GM12873 (cell line): Measurements from ENCODE around the gene LYRM1.

Source experiments
- CTCF ChIP-seq: IDR thresholded peaks from 2 replicates; pipeline ENCODE4 v1.5.1; 2012; ENCODE audit warnings: low read depth, mild to moderate bottlenecking, moderate library complexity, low read length, control low read depth; ENCODE audit not compliant: insufficient read depth; ENCODE audit errors: missing control alignments

Gene LYRM1

GRCh38 chr16:20954574-20954973 lies 54.0 kb downstream of the LYRM1 start:
- TF ChIP-seq CTCF: no peak

DNA sequence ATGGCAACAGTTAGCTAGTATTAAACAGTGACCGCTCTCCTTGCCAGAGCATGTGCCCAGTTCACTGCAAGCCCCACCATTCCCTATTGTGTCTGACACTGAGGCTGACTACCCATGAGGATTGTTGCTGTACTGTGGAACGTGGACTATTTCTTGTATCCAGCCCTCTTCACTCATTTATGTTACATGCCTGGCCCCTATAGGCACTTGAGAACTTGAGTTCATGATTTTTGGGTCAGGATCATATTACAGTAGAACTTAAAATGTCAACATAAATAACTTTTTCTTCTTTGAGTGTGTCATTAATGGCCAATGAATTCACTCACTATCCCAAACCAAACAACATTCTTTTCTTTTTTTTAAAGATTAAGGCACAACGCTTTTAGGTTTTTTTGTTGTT lies 55.7 kb downstream of the LYRM1 start:
- no peak for TF ChIP-seq CTCF

DNA sequence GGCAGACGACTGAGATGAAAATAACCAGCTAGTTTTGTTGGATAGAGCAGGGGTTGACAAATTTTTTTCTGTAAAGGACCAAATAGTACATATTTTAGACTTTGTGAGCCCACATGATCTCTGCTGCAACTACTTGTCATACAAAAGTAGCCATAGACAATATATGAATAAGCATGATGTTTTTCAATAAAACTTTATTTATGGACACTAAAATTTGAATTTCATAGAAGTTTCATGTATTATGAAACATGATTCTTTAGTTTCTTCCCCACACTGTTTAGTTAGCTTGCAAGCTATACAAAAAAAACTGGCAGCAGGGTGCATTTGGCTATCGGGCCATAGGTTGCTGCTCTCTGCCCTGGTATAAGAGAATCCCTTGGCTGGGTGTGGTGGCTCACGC lies 56.6 kb downstream of the LYRM1 start:
- TF ChIP-seq CTCF: no peak

DNA sequence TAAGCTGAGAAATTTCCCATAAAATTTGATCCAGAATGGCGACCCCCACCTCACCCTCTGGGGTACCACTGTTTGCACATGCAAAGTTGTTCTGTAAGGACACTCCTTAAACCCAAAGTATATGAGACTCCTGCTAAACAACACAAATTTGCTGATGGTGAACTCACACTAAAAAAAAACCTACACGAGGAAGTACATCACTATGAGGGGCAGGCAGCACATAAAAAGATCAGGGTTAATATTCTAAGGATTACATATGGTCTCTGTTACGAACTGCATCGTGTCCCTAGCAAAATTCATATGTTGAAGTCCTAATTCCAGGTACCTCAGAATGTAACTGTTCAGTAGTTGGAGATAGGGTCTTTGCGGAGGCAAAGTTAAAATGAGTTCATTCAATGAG lies 60.3 kb downstream of the LYRM1 start:
- no peak for TF ChIP-seq CTCF

DNA sequence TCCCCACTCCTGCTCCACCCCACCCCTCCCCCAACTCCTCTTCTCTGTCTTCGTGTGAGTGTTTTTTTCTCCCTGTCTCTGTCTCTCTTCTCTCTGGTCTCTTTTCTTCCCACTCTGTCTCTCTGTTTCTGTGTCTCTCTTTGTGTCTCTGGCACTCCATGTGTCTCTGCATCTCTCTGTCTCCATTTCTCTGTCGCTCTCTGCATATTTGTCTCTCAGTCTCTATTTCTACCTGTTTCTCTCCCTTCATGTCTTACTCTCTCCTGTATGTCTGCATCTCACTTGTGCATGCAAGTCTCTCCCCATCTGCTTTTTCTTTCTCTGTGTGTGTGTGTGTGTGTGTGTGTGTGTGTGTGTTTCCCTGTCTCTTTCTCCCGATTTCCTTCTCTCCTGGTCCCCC lies 68.2 kb downstream of the LYRM1 start:
- no peak for TF ChIP-seq CTCF

DNA sequence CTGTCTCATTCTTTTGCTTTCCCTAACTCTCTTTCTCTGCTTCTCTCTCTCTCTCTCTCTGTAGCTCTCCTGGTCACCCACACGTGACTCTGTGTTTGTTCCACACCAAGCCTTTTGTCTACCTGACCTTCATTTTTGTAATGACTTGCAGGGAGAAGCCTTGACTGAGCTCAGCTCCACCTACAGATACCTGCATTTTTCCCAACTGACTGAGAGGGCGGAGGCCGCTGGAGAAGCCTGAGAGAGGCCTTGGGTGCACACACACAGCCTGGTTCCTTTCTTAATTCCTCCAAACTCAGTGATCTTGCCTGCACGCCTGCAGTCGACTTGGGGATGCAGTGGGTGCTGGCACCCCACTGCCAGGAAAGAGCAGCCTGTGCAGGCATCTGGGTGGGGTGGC lies 68.8 kb downstream of the LYRM1 start:
- no peak for TF ChIP-seq CTCF

- TF ChIP-seq CTCF: no peak
Measured at GRCh38 chr16:20971401-20971800, 70.8 kb downstream of the LYRM1 start.
